ENCODE data around the gene SPRR3.

SPRR3 gene

GRCh38 chr1:153032677-153033308 lies 31.2 kb downstream of the SPRR3 start:
- Histone ChIP-seq H3K36me3 (ENCODE audit: control insufficient read depth in 1 of 2, insufficient read depth in 2 of 2, low read length in 2 of 2) (no peaks in the 10 kb centered on the region), H3K9ac (ENCODE audit: low read depth in 1 of 2, low read length in 2 of 2) (no peak overlapping the region), H3K4me3 (ENCODE audit: low read depth in 1 of 2, low read length in 2 of 2) (no peak overlapping the region), H3K9me3 (ENCODE audit: control insufficient read depth in 1 of 2, low read length in 2 of 2) (no peaks in the 10 kb centered on the region), H3K27me3 (ENCODE audit: control insufficient read depth in 1 of 2, insufficient read depth in 2 of 2, low read length in 2 of 2) (no peaks in the 10 kb centered on the region), H3K27ac (ENCODE audit: low read depth, low read length) (no peak overlapping the region), H3K4me1 (ENCODE audit: control insufficient read depth in 1 of 2, insufficient read depth in 2 of 2, low read length in 2 of 2) (no peaks in the 10 kb centered on the region)

GRCh38 chr1:153035211-153035610 lies 33.7 kb downstream of the SPRR3 start:
- Histone ChIP-seq H3K27ac (ENCODE audit: low read depth, low read length) (no peak overlapping the region), H3K36me3 (ENCODE audit: control insufficient read depth in 1 of 2, insufficient read depth in 2 of 2, low read length in 2 of 2) (no peaks in the 10 kb centered on the region), H3K9ac (ENCODE audit: low read depth in 1 of 2, low read length in 2 of 2) (no peak overlapping the region), H3K4me3 (ENCODE audit: low read depth in 1 of 2, low read length in 2 of 2) (no peak overlapping the region), H3K4me1 (ENCODE audit: control insufficient read depth in 1 of 2, insufficient read depth in 2 of 2, low read length in 2 of 2) (no peaks in the 10 kb centered on the region), H3K27me3 (ENCODE audit: control insufficient read depth in 1 of 2, insufficient read depth in 2 of 2, low read length in 2 of 2) (no peaks in the 10 kb centered on the region), H3K9me3 (ENCODE audit: control insufficient read depth in 1 of 2, low read length in 2 of 2) (no peaks in the 10 kb centered on the region)

GRCh38 chr1:153040950-153041631 lies 39.5 kb downstream of the SPRR3 start, which contains the start of gene SPRR2D:
Gene SPRR2D, minus strand, starts transcription at chr1:153041120. Its CDS starts 774 bp downstream, at chr1:153040346.
- H3K9ac ChIP-seq (ENCODE audit: low read depth in 1 of 2, low read length in 2 of 2): no peak within 1 kb of the TSS
- H3K9me3 ChIP-seq (ENCODE audit: control insufficient read depth in 1 of 2, low read length in 2 of 2): no peaks in the 10 kb centered on the region
- no peak within 1 kb of the TSS for H3K4me3 ChIP-seq (ENCODE audit: low read depth in 1 of 2, low read length in 2 of 2)
- no peak within 1 kb of the TSS for H3K27ac ChIP-seq (ENCODE audit: low read depth, low read length)
- H3K4me1 ChIP-seq (ENCODE audit: control insufficient read depth in 1 of 2, insufficient read depth in 2 of 2, low read length in 2 of 2): no peaks in the 10 kb centered on the region
- no peaks in the 10 kb centered on the region for H3K27me3 ChIP-seq (ENCODE audit: control insufficient read depth in 1 of 2, insufficient read depth in 2 of 2, low read length in 2 of 2)
- no peaks in the 10 kb centered on the region for H3K36me3 ChIP-seq (ENCODE audit: control insufficient read depth in 1 of 2, insufficient read depth in 2 of 2, low read length in 2 of 2)

- Histone ChIP-seq H3K27ac (ENCODE audit: low read depth, low read length) (no peak overlapping the region), H3K9me3 (ENCODE audit: control insufficient read depth in 1 of 2, low read length in 2 of 2) (no peaks in the 10 kb centered on the region)
These were observed 47.7 kb downstream of the SPRR3 start for GRCh38 chr1:153049211-153049610.

More at GRCh38 chr1:153049211-153049610, 47.7 kb downstream of the SPRR3 start:
- Histone ChIP-seq H3K4me3 (ENCODE audit: low read depth in 1 of 2, low read length in 2 of 2) (no peak overlapping the region), H3K36me3 (ENCODE audit: control insufficient read depth in 1 of 2, insufficient read depth in 2 of 2, low read length in 2 of 2) (no peaks in the 10 kb centered on the region), H3K27me3 (ENCODE audit: control insufficient read depth in 1 of 2, insufficient read depth in 2 of 2, low read length in 2 of 2) (no peaks in the 10 kb centered on the region), H3K9ac (ENCODE audit: low read depth in 1 of 2, low read length in 2 of 2) (no peak overlapping the region), H3K4me1 (ENCODE audit: control insufficient read depth in 1 of 2, insufficient read depth in 2 of 2, low read length in 2 of 2) (no peaks in the 10 kb centered on the region)
